ENCODE results near the gene EPN2. TPM values are rescaled to one million over a fixed set of nuclear protein-coding genes. Genes with fewer than 3 reads are reported as not detected.

EPN2 gene
- polyA plus RNA-seq, 1 donor (not counting 4 experiments of a cell fraction or from before 2014, with no cell fraction given), result 30.2 TPM

DNA sequence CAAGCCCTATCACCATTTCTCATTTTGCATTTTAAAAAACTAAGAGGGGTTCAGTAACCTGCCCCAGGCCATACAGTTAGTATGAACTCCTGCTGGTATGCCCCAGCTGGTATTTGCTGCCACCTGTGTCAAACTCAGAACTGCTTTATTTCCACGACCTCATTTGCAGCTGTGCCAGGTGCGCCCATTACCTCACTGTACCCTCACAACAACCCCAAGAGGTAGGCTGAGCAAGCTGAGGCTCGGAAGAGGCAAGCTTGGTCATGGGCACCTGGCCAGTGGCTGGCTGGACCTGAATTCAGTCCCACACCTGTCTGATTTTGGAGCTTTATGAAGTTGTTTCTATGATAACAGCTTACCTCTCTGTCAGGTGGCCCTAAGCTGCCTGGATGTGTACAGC lies 7.6 kb downstream of the EPN2 start:
- dilution Hi-C loops (cut with MboI; ENCODE audit: extremely low pct_ligation_motif_present, low sequenced_read_pairs), result no loop called here
- Histone ChIP-seq H3K27ac (ENCODE audit: control insufficient read depth, insufficient read depth, low read length) (no peak overlapping the region), H3K4me2 (ENCODE audit: control insufficient read depth, extremely low read depth, insufficient read depth, low read depth, low read length) (no peak overlapping the region), H3K79me2 (ENCODE audit: control insufficient read depth, insufficient read depth, low read length) (peaks cover 60% of the 10 kb centered on the region), H3K9me1 (ENCODE audit: control insufficient read depth, extremely low read depth, insufficient read depth, low read length) (no peaks in the 10 kb centered on the region), H3K9me3 (ENCODE audit: control insufficient read depth, low read depth, low read length) (no peaks in the 10 kb centered on the region), H3K4me1 (ENCODE audit: control insufficient read depth, extremely low read depth, insufficient read depth, low read length) (peaks cover 44% of the 10 kb centered on the region), H3K36me3 (ENCODE audit: control insufficient read depth in 2 of 2, extremely low read depth in 1 of 2, insufficient read depth in 2 of 2, low read length in 2 of 2) (peaks cover 0 to 4% of the 10 kb centered on the region in 2 experiments), H4K20me1 (ENCODE audit: control insufficient read depth, extremely low read depth, insufficient read depth, low read length) (peaks cover 11% of the 10 kb centered on the region), H2AFZ (ENCODE audit: control insufficient read depth, low read length) (no peak overlapping the region), H3K4me3 (ENCODE audit: control insufficient read depth in 2 of 3, extremely low read depth in 1 of 3, insufficient read depth in 2 of 3, low read depth in 1 of 3, low read length in 3 of 3) (no peak overlapping the region), H3K27me3 (ENCODE audit: control insufficient read depth, extremely low read depth, insufficient read depth, low read length) (no peaks in the 10 kb centered on the region), H3K9ac (ENCODE audit: control insufficient read depth, extremely low read depth, insufficient read depth, low read length) (no peak overlapping the region)
- FAIRE-seq (no peak), DNase-seq (ENCODE audit: low read depth, low spot score) (no peak)
- TF ChIP-seq EZH2 (IDR thresholded peaks at IDR 0.05; ENCODE audit: low read length), result no peak
- no peak for TF ChIP-seq CTCF (optimal IDR thresholded peaks at IDR 0.05 in 1 of 3, IDR thresholded peaks at IDR 0.05 in 1 of 3, conservative IDR thresholded peaks at IDR 0.05 in 1 of 3; ENCODE audit: extremely low read depth in 1 of 3, insufficient read depth in 2 of 3, low read length in 3 of 3)

- H3K9me3 ChIP-seq (ENCODE audit: control insufficient read depth, low read depth, low read length), result no peaks in the 10 kb centered on the region
- H3K9ac ChIP-seq (ENCODE audit: control insufficient read depth, extremely low read depth, insufficient read depth, low read length), result no peak overlapping the region
- TF ChIP-seq CTCF (optimal IDR thresholded peaks at IDR 0.05 in 1 of 3, IDR thresholded peaks at IDR 0.05 in 1 of 3, conservative IDR thresholded peaks at IDR 0.05 in 1 of 3; ENCODE audit: extremely low read depth in 1 of 3, insufficient read depth in 2 of 3, low read length in 3 of 3), result no peak
- TF ChIP-seq EZH2 (IDR thresholded peaks at IDR 0.05; ENCODE audit: low read length), result no peak
- peaks cover 0 to 2% of the 10 kb centered on the region in 2 experiments for H3K36me3 ChIP-seq (ENCODE audit: control insufficient read depth in 2 of 2, extremely low read depth in 1 of 2, insufficient read depth in 2 of 2, low read length in 2 of 2)
- no peak overlapping the region for H2AFZ ChIP-seq (ENCODE audit: control insufficient read depth, low read length)
- peaks cover 5% of the 10 kb centered on the region for H4K20me1 ChIP-seq (ENCODE audit: control insufficient read depth, extremely low read depth, insufficient read depth, low read length)
- peaks cover 38% of the 10 kb centered on the region for H3K4me1 ChIP-seq (ENCODE audit: control insufficient read depth, extremely low read depth, insufficient read depth, low read length)
- FAIRE-seq, result no peak
- H3K79me2 ChIP-seq (ENCODE audit: control insufficient read depth, insufficient read depth, low read length), result peaks cover 67% of the 10 kb centered on the region
- H3K27ac ChIP-seq (ENCODE audit: control insufficient read depth, insufficient read depth, low read length), result no peak overlapping the region
- dilution Hi-C loops (cut with MboI; ENCODE audit: extremely low pct_ligation_motif_present, low sequenced_read_pairs), result no loop called here
- H3K4me3 ChIP-seq (ENCODE audit: control insufficient read depth in 2 of 3, extremely low read depth in 1 of 3, insufficient read depth in 2 of 3, low read depth in 1 of 3, low read length in 3 of 3), result no peak overlapping the region
- no peak for DNase-seq (ENCODE audit: low read depth, low spot score)
- no peaks in the 10 kb centered on the region for H3K9me1 ChIP-seq (ENCODE audit: control insufficient read depth, extremely low read depth, insufficient read depth, low read length)
- H3K4me2 ChIP-seq (ENCODE audit: control insufficient read depth, extremely low read depth, insufficient read depth, low read depth, low read length), result no peak overlapping the region
- H3K27me3 ChIP-seq (ENCODE audit: control insufficient read depth, extremely low read depth, insufficient read depth, low read length), result no peaks in the 10 kb centered on the region
Measured at GRCh38 chr17:19247473-19247872, 10.3 kb downstream of the EPN2 start.

Data from keratinocyte (primary cell).